ENCODE measurements around the gene KY. TPM values are rescaled to one million over a fixed set of nuclear protein-coding genes. Genes with fewer than 3 reads are reported as not detected.

KY gene
- total and polyA plus RNA-seq, 4 experiments from 2014 or later, result not detected

DNA sequence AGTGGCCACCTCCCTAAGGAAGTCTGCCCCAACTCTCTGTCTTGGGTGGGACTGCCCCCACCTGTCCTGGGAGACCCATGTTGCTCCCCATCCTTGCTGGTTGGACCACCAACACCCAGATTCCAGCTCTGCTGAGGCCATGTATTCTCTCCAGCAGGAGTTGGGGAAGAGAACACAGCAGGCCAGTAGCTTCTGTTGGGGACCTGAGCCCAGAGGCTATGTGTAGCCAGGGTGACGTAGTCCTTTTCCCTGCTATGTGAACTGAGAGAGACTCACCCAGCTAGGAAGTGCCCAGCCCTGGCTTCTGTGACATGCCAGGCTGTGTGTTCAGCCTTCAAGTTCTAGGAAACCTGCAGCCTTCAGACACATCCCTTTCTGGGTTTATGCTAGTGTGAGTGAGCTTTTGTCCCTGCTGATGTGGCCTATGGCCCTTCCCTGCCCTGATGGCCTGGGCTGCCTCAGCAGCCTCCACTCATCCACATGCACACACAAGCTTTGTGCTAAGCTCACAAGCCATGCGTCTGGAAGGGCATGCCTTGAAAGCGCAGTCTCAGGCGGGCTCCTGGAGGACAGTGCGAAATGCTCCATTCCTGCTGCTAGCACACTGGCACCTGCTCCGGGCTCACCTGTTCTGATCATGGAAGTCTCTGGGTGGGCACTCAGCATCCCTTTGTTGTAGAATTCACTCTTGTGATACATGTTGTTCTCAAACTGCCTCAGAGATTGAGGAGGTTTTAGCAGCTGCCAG is 42.6 kb downstream of the KY start:
- CTCF ChIA-PET (ENCODE audit: partially characterized antibody), result interaction anchor here (1.3 kb wide), 1 partner anchor 11 kb away, joined by 3 read pairs; no protein-coding TSS in a partner anchor
- no peaks in the 10 kb centered on the region for H3K36me3 Mint-ChIP-seq
- POLR2A ChIA-PET (ENCODE audit: partially characterized antibody), result no interaction called here
- Histone ChIP-seq H3K4me3 (ENCODE audit: low read length in 2 of 2) (no peak overlapping the region), H3K9me3 (ENCODE audit: control insufficient read depth in 1 of 2, low read length in 2 of 2) (no peaks in the 10 kb centered on the region), H3K36me3 (ENCODE audit: insufficient read depth, low read length) (no peaks in the 10 kb centered on the region), H3K27ac (ENCODE audit: low read depth, low read length) (no peak overlapping the region), H3K4me1 (ENCODE audit: insufficient read depth, low read length) (no peaks in the 10 kb centered on the region), H3K27me3 (ENCODE audit: insufficient read depth, low read length) (no peaks in the 10 kb centered on the region)
- DNase-seq, result no peak
- peaks cover 4 to 6% of the 10 kb centered on the region in 2 donors for H3K27me3 Mint-ChIP-seq
- intact Hi-C loops (cut with micrococcal nuclease), result no loop called here
- no peak overlapping the region for H3K27ac Mint-ChIP-seq
- peaks cover 0 to 2% (median 0%) of the 10 kb centered on the region in 4 donors for H3K4me1 Mint-ChIP-seq
- no peaks in the 10 kb centered on the region for H3K9me3 Mint-ChIP-seq
- H3K4me3 Mint-ChIP-seq, result no peak overlapping the region

DNA sequence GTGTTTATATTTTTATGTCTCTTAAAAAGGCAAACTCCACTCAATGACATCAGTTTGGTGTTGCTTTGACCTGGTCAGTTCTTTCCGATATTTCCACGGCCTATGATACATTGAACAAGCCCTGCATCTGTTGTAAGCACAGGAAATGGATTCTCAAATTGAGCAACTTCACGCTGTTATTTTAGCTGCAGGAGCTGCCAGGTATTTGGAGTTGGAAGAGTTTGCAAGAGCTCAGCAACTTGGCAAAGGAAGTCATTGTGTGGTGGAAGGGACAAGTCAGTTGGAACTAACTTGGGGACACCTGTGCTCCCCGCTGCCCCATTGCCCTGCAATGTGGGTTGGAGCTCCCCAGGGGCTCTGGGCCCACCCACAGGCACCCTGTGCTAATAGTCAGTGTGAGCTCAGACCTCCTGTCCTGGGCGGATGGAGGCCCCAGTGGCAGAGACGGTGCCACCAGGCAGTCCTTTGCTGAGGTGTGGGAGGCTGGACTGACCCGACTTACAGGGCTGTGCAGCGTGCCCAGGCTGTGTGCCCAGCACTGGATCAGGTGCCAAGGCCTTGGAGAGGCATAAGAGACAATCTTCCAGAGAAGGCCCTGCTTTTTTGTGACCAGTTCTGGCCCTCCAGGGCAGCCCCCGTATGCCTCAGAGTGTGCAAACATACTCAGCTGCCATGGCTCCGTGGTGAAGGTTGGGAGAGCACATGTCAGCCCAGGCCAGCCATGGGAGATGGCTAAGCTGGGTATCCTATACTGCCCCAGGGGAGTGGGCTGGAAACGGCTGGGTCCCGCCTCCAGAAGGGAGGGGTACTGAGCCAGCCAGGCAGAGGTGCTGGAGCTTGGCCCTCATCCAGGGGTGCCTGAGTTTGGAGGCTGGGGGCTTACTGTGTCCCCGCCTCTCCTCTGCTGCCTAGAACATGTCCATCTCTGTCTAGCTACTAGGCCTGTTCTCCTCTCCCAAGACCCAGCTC is 43.5 kb downstream of the KY start:
- no peaks in the 10 kb centered on the region for H3K4me1 ChIP-seq (ENCODE audit: insufficient read depth, low read length)
- H3K27me3 ChIP-seq (ENCODE audit: insufficient read depth, low read length), result no peaks in the 10 kb centered on the region
- no peaks in the 10 kb centered on the region for H3K36me3 ChIP-seq (ENCODE audit: insufficient read depth, low read length)
- no peak overlapping the region for H3K4me3 Mint-ChIP-seq
- H3K9me3 Mint-ChIP-seq, result no peaks in the 10 kb centered on the region
- H3K9me3 ChIP-seq (ENCODE audit: control insufficient read depth in 1 of 2, low read length in 2 of 2), result no peaks in the 10 kb centered on the region
- ChIA-PET POLR2A (ENCODE audit: partially characterized antibody) (no interaction called here), CTCF (ENCODE audit: partially characterized antibody) (interaction anchor here (1.3 kb wide), 1 partner anchor 10 kb away, joined by 3 read pairs; no protein-coding TSS in a partner anchor)
- no peak overlapping the region for H3K27ac ChIP-seq (ENCODE audit: low read depth, low read length)
- H3K4me1 Mint-ChIP-seq, result peaks cover 0 to 2% (median 0%) of the 10 kb centered on the region in 4 donors
- DNase-seq, result no peak
- H3K4me3 ChIP-seq (ENCODE audit: low read length in 2 of 2), result no peak overlapping the region
- peaks cover 4 to 6% of the 10 kb centered on the region in 2 donors for H3K27me3 Mint-ChIP-seq
- H3K36me3 Mint-ChIP-seq, result no peaks in the 10 kb centered on the region
- intact Hi-C loops (cut with micrococcal nuclease), result no loop called here
- no peak overlapping the region for H3K27ac Mint-ChIP-seq

DNA sequence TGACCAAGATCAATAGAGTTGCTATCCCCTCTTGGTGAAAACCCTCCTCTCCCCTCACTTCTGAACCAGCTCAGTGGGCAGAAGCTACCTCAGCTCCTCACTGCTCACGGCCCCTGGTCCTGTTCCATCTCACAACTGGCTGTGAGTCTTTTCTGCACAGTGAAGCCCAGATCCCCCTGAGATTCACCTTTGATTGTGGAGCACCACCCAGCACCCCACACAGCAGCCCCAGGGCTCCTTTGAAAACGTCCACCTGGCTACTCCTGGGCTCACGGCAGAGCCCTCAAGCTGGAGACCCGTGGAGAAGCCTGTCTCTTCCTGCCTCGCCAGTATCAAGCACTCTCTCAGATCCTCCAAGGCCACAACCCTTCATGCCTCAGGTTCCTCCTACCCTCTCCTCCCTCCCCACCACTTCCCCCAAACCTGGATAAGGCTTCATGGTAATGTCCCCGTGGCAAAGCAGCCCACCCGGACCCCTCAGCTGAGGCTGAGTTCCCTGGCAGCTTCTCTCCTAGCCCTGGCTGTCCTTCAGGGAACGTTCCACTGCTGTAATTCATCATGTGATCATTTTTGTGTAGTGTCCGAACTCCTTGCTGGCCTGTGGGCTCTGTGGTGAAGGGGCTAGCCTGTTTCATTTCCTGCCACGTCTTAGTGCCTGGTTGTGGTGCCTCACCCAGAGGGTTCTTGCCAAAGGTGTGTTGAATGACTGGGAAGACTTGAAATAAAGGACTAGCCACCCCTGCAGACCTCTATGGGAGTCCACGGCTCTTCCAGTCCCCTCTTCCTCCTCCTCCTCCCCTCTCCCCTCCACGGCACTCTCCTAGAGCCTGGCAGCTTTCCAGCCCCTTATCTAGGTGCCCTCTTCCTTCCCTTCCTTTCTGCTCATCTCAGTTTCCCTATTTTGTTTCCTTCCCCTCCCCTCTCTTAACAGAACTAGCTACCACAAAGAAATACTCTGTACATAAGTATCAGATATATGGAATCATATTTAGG is 44.5 kb downstream of the KY start:
- CTCF ChIA-PET (ENCODE audit: partially characterized antibody), result no interaction called here
- Histone ChIP-seq H3K36me3 (ENCODE audit: insufficient read depth, low read length) (no peaks in the 10 kb centered on the region), H3K9me3 (ENCODE audit: control insufficient read depth in 1 of 2, low read length in 2 of 2) (no peaks in the 10 kb centered on the region), H3K4me1 (ENCODE audit: insufficient read depth, low read length) (no peaks in the 10 kb centered on the region), H3K27ac (ENCODE audit: low read depth, low read length) (no peak overlapping the region), H3K4me3 (ENCODE audit: low read length in 2 of 2) (no peak overlapping the region), H3K27me3 (ENCODE audit: insufficient read depth, low read length) (no peaks in the 10 kb centered on the region)
- no peaks in the 10 kb centered on the region for H3K36me3 Mint-ChIP-seq
- H3K27ac Mint-ChIP-seq, result no peak overlapping the region
- POLR2A ChIA-PET (ENCODE audit: partially characterized antibody), result no interaction called here
- peaks cover 4 to 6% of the 10 kb centered on the region in 2 donors for H3K27me3 Mint-ChIP-seq
- H3K9me3 Mint-ChIP-seq, result no peaks in the 10 kb centered on the region
- no peak for DNase-seq
- intact Hi-C loops (cut with micrococcal nuclease), result no loop called here
- H3K4me1 Mint-ChIP-seq, result peaks cover 0 to 2% (median 0%) of the 10 kb centered on the region in 4 donors
- H3K4me3 Mint-ChIP-seq, result no peak overlapping the region

DNA sequence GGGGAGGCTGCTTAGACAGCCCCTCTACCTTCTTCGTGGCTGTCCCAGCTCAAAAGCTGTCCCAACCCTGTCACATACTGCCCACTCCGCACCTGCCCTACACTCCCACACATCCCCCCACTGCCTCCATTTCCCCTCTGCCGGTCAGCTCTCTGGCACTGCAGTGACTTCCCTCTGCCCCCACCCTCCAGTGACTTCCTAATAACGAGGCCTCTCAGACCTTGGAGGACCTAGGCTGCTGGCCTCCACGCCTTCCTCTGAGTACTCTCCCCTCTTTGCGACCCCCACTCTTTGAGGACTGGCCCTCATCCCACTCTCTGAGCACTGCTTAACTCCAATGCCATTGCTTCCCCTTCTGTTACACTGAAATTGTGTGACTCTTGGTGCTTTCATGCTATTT is 45.3 kb downstream of the KY start:
- H3K36me3 ChIP-seq (ENCODE audit: insufficient read depth, low read length), result no peaks in the 10 kb centered on the region
- H3K4me3 Mint-ChIP-seq, result no peak overlapping the region
- H3K9me3 ChIP-seq (ENCODE audit: control insufficient read depth in 1 of 2, low read length in 2 of 2), result no peaks in the 10 kb centered on the region
- ChIA-PET CTCF (ENCODE audit: partially characterized antibody) (no interaction called here), POLR2A (ENCODE audit: partially characterized antibody) (no interaction called here)
- peaks cover 7 to 9% of the 10 kb centered on the region in 2 donors for H3K27me3 Mint-ChIP-seq
- no peaks in the 10 kb centered on the region for H3K4me1 ChIP-seq (ENCODE audit: insufficient read depth, low read length)
- DNase-seq, result no peak
- H3K27ac ChIP-seq (ENCODE audit: low read depth, low read length), result no peak overlapping the region
- intact Hi-C loops (cut with micrococcal nuclease), result no loop called here
- H3K4me1 Mint-ChIP-seq, result peaks cover 4 to 7% (median 5%) of the 10 kb centered on the region in 4 donors
- no peaks in the 10 kb centered on the region for H3K9me3 Mint-ChIP-seq
- no peak overlapping the region for H3K4me3 ChIP-seq (ENCODE audit: low read length in 2 of 2)
- H3K27me3 ChIP-seq (ENCODE audit: insufficient read depth, low read length), result no peaks in the 10 kb centered on the region
- H3K27ac Mint-ChIP-seq, result no peak overlapping the region
- H3K36me3 Mint-ChIP-seq, result no peaks in the 10 kb centered on the region

DNA sequence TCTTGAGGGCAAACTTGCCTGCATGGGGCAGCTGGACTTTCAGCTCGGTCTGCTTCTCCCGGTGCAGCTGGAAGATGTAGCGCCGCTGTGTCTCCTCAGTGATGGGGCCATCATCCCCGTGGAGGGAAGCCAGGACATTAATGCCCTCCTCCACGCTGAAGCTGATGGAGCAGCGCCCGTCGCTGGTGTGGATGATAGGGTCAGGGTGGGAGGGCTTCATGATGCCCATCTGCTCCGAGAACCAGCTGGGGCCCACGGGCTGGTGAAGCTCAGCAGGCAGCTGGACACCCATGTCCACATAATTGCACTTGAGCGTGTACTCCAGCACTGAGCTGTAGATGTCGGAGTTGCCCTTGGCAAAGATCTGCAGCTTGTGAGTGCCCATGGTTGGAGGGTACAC is 46.9 kb downstream of the KY start:
- Histone ChIP-seq H3K36me3 (ENCODE audit: insufficient read depth, low read length) (no peaks in the 10 kb centered on the region), H3K9me3 (ENCODE audit: control insufficient read depth in 1 of 2, low read length in 2 of 2) (no peaks in the 10 kb centered on the region), H3K4me1 (ENCODE audit: insufficient read depth, low read length) (no peaks in the 10 kb centered on the region), H3K4me3 (ENCODE audit: low read length in 2 of 2) (no peak overlapping the region), H3K27me3 (ENCODE audit: insufficient read depth, low read length) (no peaks in the 10 kb centered on the region), H3K27ac (ENCODE audit: low read depth, low read length) (no peak overlapping the region)
- Mint-ChIP-seq H3K4me1 (peaks cover 4 to 11% (median 6%) of the 10 kb centered on the region in 4 donors), H3K27ac (no peak overlapping the region), H3K4me3 (no peak overlapping the region), H3K9me3 (no peaks in the 10 kb centered on the region), H3K36me3 (no peaks in the 10 kb centered on the region), H3K27me3 (peaks cover 7% of the 10 kb centered on the region in 2 donors)
- DNase-seq, result no peak
- ChIA-PET POLR2A (ENCODE audit: partially characterized antibody) (no interaction called here), CTCF (ENCODE audit: partially characterized antibody) (interaction anchor here (0.7 to 1.5 kb wide), 3 partner anchors 10 to 12 kb away, joined by 3 to 5 read pairs (median 3); no protein-coding TSS in a partner anchor)
- intact Hi-C loops (cut with micrococcal nuclease), result no loop called here

DNA sequence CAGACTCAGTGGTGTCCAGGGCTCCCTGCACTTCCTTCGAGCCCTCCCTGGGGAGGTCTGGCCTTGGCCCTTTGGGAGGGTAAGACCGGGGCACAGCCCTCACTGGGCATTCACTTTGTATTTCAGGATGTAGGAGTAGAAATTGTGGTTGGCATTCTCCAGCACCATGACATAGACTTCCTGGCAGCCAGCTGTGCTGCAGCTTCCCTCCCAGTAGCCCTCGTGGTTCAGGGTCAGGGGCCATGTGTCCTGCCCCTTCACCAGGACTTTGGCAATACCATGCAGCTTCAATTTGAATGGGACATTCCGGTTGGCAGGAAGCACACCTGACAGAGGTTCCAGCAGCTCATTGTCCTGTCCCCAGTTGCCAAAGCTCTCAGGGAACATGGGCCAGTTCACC is 47.3 kb downstream of the KY start:
- H3K9me3 Mint-ChIP-seq, result no peaks in the 10 kb centered on the region

More for the DNA sequence above, 47.3 kb downstream of the KY start:
- Mint-ChIP-seq H3K27ac (no peak overlapping the region), H3K4me1 (peaks cover 4 to 11% (median 6%) of the 10 kb centered on the region in 4 donors), H3K27me3 (peaks cover 5 to 8% of the 10 kb centered on the region in 2 donors), H3K36me3 (no peaks in the 10 kb centered on the region), H3K4me3 (no peak overlapping the region)
- Histone ChIP-seq H3K27ac (ENCODE audit: low read depth, low read length) (no peak overlapping the region), H3K36me3 (ENCODE audit: insufficient read depth, low read length) (no peaks in the 10 kb centered on the region), H3K4me1 (ENCODE audit: insufficient read depth, low read length) (no peaks in the 10 kb centered on the region), H3K27me3 (ENCODE audit: insufficient read depth, low read length) (no peaks in the 10 kb centered on the region), H3K9me3 (ENCODE audit: control insufficient read depth in 1 of 2, low read length in 2 of 2) (no peaks in the 10 kb centered on the region), H3K4me3 (ENCODE audit: low read length in 2 of 2) (no peak overlapping the region)
- DNase-seq, result no peak
- POLR2A ChIA-PET (ENCODE audit: partially characterized antibody), result no interaction called here
- CTCF ChIA-PET (ENCODE audit: partially characterized antibody), result interaction anchor here (1.5 kb wide), 1 partner anchor 11 kb away, joined by 3 read pairs; no protein-coding TSS in a partner anchor
- intact Hi-C loops (cut with micrococcal nuclease), result no loop called here

Measured in CD4-positive, alpha-beta memory T cell (primary cell).